Ammon's horn (tissue), 1 donor: ENCODE results near the gene PHLDA2.

Experiments used
- DNase-seq: peaks from one replicate; pipeline ENCODE4 v3.0.0-alpha.2; 2016; ENCODE audit warnings: low spot score

The PHLDA2 gene, protein sequence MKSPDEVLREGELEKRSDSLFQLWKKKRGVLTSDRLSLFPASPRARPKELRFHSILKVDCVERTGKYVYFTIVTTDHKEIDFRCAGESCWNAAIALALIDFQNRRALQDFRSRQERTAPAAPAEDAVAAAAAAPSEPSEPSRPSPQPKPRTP

DNA sequence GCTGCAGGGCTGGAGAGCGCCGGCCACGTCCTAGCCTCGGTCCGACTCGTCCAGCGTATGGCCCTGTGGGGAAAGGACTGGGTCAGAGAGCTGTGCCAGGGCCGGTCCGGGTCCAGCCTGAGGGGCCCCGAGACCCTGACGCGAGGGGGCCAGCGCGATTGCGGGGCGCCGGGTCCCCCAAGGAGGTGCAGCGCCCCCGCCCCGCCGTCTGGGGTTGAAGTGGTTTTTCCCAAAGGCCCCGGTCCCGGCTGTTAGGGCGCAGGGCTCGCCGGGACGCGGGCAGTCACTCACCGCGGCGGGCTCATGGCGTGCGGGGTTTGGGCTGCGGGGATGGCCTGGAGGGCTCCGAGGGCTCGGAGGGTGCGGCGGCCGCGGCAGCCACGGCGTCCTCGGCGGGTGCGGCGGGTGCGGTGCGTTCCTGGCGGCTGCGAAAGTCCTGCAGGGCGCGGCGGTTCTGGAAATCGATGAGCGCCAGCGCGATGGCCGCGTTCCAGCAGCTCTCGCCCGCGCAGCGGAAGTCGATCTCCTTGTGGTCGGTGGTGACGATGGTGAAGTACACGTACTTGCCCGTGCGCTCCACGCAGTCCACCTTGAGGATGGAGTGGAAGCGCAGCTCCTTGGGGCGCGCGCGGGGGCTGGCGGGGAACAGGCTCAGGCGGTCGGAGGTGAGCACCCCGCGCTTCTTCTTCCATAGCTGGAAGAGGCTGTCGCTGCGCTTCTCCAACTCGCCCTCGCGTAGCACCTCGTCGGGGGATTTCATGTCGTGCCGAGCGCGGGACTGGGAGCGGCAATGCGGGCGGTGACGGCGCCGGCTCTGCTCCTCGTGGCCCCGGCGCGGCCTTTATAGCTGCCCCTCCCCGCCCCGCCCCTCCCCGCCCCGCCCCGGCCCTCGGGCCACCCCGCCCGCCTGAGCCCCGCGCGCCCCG lies at the start of gene PHLDA2:
Gene PHLDA2 (minus strand): TSS at position 816 of the 926 bp plus-strand sequence. CDS start 56 bp downstream, at position 760.
- no peak for DNase-seq

DNA sequence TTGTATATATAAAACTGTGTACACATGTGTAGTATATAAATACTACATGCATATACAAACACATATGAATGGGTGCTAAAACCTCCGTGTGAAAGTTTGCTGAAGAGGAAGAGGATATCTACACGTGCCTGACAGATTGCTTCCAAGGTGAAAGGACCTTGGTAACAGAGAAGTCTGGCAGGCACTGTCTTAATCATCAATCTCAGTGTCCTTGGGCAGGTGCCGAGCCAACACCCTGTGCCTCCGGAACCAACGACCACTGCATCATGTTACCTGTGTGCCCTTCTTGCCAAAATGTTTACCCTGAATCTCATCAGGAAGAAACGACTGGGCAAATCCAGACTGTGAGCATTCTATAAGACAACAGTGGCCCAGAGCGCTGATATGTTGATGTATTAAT lies 47.9 kb upstream of the PHLDA2 start:
- DNase-seq: no peak

DNA sequence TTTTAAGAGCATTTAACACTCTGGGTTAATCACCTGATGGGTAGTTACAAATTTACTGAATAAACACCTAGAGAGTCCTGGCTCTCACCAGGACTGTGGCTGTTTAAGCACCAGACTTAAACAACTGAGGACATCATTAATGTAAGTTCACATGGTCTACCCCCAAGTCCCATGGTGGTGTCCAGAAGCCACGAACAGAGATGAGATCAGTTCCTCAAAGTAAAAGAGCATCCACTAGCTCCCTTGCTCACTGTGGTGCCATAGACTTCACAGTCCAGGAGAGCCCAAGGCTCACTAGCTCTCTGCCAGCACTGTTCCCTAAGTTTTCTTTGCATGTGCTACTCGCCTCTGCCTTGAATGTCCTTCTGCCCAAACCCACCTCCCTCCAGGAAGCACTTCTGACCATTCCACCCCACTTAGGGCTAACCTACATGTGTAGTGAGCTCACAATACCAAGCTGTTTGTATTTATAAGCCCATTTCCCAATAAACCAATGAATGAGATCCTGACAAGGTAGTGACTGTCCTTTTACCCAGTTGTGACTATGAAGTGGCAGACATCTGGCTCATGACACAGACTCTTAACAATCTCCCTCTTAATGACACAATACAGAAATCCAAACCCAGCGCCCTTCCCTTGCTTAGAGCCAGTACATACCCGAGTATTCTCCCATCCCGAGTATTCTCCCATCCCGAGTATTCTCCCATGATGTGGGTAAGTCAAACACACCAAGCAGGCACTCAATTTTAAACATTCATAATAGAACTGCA lies 47.3 kb upstream of the PHLDA2 start:
- no peak for DNase-seq

- DNase-seq: peak; percentile 83
These were observed 46.4 kb upstream of the PHLDA2 start for GRCh38 chr11:2975594-2975993.

DNA sequence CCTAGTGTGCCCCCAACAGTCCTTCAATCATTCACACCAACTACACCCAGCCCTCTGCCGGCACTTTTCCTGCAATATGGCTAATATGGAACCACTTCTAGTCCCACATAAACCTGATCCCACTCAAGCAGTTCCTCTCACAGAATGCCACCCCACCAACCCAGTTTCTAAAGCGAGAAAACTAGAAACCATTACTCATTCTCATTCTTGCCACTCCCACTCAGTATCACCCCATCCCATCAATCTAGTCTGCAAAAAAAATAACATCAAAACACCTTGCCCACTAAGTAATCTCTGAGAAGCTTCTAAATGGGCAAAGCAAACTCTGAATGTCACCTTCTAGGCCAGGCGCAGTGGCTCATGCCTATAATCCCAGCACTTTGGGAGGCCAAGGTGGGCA lies 45.1 kb upstream of the PHLDA2 start:
- no peak for DNase-seq

DNA sequence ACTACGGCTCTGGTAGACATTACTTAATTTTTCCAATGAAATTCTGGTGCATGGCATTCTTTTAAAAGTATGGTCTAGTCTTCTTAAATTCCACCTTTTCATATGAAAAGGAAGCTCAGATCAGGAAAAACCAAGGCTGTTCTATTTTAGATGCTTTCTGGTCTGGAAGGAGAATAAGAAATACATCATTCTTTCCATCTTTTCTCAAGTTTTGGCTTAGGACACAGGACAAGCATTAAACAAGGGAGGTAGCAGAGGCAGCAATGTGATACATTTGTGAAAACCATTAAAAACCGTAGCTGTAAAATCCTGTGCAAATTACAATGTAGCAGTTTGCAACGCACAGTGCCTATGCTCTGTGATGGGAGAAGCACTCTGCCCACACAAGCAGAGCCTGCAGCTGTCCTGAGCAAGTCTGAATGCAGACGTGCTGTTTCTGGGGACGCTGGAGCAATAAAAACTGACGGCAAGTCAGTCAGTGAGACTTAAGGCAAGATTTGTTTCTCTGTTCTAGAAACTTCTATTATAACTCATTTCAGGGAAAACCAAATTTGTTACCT lies 39.2 kb upstream of the PHLDA2 start:
- DNase-seq: no peak

DNA sequence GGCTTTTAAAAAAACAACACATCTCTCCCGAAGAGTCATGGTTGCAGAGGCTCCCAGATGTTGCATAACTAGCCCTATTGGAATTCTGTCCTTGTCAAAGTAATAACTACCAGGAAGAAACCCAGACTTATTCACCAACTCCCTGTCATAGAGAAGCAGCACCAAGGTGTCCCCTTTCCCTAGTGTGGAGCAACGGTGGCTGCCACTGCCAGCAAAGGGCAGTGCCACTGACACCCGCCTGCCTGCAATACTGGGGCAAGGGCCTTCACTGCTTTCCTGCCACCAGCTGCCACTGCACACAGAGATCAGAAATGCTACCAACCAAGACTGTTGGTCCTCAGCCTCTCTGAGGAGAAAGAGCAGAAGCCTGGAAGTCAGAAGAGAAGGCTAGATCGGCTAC lies 35.6 kb upstream of the PHLDA2 start:
- no peak for DNase-seq

GRCh38 chr11:2963761-2964160 lies 34.5 kb upstream of the PHLDA2 start:
- DNase-seq: no peak

DNA sequence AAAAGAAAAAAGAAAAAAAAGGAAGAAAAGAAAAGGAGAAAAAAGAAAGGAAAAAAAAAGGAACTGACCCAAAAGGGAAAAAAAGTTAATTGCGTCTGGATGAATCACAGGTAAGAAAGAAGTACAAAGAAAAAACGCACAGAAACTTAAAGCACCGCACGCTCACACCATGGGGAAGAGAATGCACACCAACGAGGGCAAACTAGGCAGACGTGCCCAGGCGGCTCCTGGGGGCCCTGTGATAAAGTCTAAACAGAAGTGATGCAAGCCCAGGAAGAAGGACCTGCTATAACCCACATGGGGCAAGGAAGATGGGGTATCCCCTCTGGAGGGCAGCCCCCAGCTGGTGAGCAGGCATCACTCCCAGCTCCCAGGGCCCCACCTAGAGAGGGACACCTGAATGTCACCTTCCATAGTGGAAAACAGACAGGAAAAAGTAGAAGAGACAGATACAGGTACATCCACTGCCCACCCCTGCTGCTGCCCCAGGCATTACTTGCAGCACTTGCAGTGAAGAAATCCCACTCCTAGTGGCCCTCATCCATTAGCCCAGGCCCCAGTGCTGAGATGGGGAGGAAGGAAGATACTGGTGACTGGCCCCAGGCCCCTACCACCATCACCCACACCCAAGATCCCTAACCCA lies 34.0 kb upstream of the PHLDA2 start:
- DNase-seq: no peak

DNA sequence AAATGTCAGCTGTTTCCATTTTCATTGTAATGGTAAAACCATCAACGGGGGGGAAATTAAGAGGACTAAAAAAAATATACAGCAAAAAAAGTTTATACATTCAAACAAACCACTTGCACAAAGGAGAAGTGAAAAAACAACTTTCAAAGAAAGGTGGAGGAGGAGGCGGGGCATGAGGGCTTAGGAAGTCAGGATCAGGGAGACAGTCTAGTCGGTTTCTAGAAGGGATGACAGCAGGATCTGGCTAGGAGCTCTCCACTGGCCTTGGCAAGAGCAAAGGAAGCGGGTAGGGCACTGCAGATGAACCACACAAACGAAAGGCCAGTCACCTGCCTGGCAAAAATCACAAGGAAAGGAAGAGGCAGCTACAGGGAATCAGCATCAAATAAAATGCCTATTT lies 31.9 kb upstream of the PHLDA2 start:
- DNase-seq: no peak

GRCh38 chr11:2960139-2960538 lies 30.9 kb upstream of the PHLDA2 start:
- no peak for DNase-seq

- DNase-seq: no peak
These were observed 29.0 kb upstream of the PHLDA2 start for GRCh38 chr11:2958251-2958650.

DNA sequence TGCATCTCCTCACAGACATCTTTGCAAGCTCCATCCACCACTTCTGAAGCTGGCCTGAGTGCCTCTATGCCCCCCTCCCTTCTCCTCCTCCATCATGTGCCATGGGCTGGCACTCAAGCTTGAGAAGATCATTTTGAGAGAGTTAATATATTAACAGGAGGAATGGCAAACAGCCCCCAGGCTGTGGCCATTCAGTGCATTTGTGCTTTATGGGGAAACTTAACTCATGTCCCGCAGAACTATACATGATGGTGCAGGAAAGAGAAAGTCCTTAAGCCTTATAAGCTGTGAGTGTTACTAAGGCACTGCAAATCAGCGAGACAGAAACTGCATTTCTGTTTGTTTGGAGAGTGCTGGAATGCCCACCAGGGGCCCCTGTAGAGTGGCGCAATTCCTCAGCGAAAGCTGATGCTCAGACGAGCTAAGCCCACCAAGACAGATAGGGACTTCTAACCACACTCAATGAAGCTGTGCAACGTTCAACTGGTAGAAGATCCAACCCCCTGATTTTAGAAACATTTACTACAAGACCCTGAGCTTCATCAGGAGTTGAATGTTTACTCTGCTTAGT lies 26.8 kb upstream of the PHLDA2 start:
- DNase-seq: no peak

- DNase-seq: no peak
These were observed 25.0 kb upstream of the PHLDA2 start for GRCh38 chr11:2954263-2954662.

GRCh38 chr11:2952290-2952689 lies 23.1 kb upstream of the PHLDA2 start:
- no peak for DNase-seq

GRCh38 chr11:2951231-2952110 lies 22.3 kb upstream of the PHLDA2 start:
- no peak for DNase-seq

DNA sequence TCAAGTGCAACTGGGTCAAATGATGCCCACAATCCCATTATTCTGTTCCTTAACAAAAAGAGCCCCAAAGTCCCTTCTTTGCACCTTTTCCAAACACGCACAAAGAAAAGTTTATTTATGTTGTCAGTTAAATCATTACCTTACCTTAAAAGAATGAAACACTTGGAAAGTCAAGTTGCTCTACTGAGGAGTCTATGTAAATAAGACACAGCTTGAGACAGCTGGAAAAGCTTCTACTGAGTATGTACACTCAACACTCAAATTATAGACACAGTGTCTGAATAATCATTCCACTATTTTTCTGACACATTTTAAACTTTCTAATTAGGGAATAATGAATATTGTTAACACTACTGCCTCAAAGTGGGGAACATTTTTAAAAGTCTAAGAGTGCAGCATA lies 21.6 kb upstream of the PHLDA2 start:
- DNase-seq: no peak

DNA sequence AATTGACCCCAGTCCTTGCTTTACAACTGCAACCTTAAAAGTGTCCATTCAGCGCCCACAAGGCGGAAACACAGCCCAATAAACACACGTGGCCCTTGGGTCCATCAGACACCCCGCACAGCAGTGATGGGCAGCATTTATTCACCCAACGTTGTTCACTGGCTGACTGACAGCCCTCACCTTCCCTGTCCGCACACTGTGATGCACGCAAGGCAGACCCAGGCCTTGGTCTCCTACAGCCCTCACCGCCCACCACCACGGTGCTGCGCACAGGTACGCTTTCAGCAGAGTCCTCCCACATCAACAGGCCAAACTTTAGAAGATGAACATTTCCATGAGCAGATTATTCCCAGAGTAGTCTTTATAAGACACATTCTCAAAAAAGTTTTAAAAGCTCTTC lies 20.7 kb upstream of the PHLDA2 start:
- DNase-seq: no peak

- DNase-seq: no peak
These were observed 18.5 kb upstream of the PHLDA2 start for GRCh38 chr11:2947744-2948143.

GRCh38 chr11:2945757-2946287 lies 16.6 kb upstream of the PHLDA2 start:
- DNase-seq: no peak
